CD4-positive, alpha-beta T cell treated with Interleukin-4 for 1 hour (primary cell): Measurements from ENCODE around the gene RIN3.
A peak's percentile ranks its signal among the peaks of the same experiment; 100 is the strongest.
"Not testable (repeated sequence)": the region's sequence is repeated elsewhere in the genome, so short reads cannot be mapped to it uniquely, and the experiment has no call there.

Experiments used
- DNase-seq, 2 donors: peaks; one replicate each; pipeline ENCODE4 v3.0.0-alpha.2; 2020 to 2022

RIN3 gene

DNA sequence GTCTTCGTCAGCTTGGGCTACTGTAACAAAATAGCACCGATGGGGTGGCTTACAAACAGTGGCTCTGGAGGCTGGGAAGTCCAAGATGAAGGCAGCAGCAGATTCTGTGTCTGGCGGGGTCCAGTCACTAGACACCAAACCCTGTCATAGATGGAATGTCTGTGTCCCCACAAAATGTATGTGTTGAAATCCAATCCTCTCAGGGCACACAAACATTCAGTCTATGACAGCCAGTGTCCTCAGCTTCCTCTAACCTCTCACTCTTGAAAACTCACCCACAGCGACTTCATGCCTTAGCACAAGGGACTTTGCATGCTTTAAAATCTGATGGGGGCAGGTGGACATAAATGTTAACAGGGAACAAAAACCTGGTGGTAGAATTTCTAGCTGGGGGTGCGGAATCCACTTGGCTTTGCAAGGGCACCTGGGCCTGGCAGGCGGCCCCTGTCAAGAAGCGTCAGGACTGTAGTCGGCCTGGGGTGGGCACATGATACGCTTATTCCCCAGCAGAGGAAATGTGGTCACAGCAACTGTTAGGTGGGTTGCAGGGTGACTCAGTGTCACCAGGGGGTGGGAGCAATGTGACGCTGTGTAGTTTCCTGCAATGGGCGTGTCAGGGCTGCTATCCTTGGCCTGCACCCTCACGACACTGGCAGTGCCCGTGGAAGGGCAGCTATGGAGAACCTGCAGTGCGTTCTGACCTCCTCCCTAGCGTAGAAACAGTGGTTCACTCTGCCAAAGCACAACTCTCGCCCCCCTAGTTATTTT lies 17.7 kb downstream of the RIN3 start:
- peak; percentile 84 to 85 for DNase-seq

DNA sequence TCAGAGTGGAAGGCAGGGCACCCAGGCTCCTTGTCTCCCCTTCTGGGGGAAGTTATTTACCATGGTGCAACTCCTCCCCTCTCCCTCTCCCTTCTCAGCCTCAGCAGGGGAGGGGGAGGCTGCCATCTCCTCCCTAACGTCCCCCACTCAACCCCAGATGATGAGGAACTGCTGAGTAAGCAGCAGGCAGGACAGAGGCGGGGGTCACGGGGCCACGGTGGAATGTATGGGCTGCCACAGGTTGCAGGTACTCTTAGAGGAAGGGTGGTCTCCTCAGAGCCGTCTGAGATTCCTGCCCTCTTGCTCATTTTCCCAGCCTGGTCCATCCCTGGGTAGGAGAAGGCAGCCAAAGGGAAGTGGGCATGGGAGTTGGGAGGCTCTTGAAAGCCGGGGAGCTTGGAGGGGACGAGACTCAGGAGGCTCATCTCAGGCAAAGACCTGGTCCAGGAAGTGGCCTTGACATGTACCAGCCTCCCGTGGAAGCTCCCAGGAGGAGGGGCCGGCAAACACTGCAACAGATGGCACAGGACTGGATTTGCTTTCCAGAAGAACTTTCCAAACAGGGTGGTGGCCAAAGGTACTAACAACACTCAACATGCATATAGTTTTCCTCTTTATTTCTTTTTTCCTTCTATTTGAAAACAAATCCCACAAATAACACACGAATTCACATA lies 19.0 kb downstream of the RIN3 start:
- DNase-seq, result no peak

DNA sequence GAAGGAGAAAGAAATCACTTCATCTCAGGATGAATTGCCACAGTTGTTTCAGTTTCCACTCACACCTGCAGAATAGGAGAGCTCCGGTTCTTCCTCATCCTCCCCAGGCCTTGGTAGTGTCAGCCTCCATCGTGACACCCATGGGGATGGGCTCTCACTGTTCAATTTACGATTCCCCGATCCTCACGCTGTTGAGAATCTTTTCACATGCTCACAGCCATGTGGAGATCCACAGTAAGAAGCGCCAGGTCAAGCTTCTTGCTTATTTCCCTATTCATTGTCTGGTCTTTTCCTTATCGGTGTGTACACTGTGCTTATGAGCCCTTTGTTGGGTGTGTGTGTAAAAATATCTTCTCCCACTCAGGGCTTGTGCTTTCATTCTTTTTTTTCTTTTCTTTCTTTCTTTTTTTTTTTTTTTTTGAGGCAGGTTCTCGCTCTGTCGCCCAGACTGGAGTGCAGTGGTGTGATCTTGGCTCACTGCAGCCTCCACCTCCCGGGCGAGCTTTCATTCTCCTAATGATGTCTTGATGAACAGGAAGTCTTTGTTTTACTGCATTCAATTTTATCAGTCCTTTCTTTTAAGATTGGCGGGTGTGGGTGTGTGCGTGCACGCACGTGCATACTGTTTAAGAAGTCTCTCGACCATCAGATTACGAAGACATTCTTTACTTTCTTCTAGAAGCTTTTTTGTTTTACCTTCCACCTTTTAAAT lies 21.5 kb downstream of the RIN3 start:
- peak in 1 of 2 donors; percentile 45 for DNase-seq

DNA sequence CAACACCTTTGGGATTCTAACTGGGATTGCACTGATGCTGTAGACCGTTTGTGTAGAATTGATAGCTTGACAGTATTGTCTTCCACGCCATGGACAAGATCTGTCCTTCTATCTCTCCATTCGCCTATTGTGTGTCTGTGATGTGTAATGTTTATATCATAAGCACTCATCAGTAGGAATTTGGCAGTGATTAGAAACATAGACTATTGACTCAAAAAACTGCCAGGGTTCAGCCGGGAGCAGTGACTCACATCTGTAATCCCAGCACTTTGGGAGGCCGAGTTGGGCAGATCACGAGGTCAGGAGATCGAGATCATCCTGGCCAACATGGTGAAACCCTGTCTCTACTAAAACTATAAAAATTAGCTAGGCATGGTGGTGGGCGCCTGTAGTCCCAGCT lies 22.6 kb downstream of the RIN3 start:
- not testable (repeated sequence) for DNase-seq

DNA sequence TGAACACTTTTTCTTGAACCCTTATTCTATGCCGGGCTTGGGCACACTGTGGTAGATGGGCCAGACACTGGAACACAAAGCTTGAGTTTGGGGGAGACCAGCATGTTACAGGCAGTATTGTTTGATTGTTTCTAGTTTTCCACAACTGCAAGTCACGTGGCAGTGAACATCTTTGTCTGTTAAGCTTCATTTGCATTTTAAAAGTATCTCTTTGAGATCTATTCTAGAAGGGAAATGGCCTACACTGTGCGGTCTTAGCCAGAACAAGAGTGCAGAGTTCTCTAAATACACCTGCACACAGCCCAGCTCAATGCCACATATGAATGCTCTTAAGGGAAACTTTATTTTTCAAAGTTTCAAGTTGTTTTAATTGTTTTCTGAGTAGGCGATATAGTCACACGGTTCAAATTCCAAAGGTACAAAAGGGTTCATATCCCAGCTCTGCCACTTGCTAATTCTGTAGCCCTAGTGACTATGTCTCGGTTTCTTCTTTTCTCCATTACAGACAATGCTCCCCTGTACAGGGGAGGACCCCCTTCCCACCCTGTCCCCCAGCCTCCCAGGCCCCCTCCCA lies 24.9 kb downstream of the RIN3 start:
- no peak for DNase-seq

DNA sequence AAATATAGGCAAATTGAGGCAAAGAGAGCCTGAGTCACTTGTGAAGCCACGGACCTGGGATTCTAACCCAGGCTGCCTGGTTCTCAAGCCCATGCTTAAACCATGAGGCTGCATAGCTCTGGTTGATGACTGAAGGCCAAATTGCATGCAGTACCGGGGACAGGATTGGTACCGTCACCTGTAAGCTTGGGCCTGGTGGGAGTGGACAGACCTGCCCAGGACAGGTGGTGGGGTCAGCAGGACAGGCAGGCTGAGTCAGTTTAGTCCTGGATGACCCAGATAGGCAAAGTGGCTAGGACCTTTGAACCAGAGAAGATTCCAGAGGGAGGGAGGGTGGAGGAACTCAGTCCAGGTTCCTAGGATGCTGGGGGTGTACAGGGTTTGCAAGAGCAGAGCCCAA lies 25.8 kb downstream of the RIN3 start:
- no peak for DNase-seq

DNA sequence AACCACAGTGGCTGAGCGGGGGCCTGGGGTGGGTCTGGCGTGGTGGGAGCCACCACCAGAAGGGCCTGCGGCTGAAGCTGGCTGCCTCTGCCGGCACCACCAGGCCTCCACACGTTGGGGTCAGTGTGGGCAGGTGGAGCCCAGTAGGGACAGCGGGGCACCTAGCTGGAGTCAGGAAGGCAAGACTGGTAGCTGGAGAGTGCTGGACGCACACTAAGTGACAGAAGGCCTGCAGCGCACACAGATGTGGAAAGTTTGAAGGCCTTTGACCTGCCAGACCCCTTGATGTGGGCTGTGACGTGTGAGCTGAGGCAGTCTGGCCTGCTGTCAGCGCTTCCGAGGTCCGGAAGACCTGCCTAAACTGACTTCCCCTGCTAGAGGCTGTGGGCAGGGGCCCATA lies 26.3 kb downstream of the RIN3 start:
- peak in 1 of 2 donors; percentile 49 for DNase-seq

DNA sequence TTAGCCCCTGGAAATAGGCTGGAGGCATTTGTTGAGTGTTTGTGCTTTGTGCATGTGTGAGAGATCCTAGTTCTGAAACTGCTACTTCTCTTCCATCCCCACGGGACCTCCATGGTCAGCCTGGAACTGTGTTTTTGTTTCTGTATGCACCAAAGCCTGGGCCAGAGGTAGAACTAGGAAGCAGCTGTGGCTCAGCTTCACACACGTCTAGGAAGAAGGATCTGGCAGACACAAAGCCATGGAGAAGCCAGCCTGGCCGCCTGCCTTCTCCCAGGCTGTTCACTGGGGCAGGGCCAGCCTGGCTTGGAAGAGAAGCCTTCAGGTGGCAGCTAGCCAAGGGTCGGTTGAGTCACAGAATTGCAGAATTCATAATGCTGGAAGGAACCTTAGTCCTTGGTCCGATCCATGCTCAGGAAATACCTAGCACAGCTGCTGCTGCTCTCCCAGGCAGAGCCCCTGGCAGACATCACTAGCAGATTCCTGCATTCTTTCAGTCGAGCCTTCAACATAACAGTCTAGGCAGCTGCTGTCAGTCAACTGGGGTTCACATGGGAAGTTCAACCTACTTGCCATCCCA lies 27.0 kb downstream of the RIN3 start:
- DNase-seq, result no peak

DNA sequence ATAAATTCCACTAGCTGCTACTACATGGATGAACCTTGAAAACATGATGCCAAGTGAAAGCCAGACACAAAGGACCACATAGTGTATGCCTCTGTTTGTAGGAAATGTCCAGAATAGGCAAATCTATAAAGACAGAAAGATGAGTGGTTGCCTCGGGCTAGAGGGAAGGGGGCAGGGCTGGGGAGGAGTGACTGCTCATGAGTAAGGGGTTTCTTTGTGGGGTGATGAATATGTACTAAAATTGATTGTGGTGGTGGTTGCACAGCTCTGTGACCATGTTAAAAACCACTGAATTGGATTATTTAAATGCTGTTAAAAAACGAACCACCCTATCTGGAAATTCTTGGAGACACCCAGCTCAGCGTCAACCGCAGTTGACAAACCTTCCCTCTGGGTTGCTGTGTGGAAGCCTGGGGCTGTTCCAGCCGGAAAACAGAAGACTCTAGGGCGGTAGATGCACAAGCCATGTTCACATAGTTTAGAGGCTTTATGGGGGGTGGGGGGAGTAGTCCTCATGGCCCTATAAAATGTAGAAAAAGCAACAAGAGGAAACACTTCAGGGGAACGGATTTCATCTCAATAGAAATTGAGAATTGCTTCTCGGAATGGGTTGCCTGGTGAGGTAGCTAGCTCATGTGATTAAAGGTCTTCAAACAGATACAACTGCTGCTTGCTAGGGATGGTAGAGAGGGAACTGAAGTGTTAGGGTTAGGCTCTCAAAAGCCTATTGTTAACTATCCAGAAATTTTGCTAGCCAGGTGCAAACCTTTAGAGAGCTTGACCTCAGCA lies 29.4 kb downstream of the RIN3 start:
- DNase-seq, result no peak

DNA sequence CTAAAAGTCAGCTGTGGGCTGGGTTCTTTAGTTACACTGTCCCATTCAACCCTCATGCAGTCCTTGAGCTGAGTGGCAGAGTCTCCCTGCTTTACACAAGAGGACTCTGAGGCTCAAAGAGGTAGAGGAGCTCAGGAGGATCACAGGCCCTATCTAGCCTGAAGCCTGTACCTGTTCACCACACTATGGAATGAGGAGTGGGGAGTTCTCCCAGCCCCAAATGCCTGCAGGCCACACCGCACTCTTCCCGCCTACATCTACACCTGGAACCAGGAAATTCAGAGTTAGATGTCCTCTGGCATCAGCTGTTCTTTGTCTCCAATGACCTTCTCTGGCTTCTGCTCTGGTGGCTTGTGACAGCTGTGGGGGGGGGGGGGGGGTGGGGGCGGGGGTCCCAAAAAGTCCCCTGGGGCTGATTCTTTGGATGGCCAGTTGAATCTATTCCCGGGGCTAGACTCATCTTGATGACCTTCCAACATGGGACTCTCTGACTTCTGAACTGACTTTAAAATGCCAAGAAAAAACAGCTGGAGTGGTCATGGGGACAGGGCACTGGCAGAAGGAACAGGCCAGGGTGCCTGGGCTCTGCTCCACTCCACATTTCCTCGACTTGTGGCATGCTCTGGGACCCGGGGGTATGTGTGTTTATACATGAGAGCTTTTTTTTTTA lies 30.6 kb downstream of the RIN3 start:
- no peak for DNase-seq

DNA sequence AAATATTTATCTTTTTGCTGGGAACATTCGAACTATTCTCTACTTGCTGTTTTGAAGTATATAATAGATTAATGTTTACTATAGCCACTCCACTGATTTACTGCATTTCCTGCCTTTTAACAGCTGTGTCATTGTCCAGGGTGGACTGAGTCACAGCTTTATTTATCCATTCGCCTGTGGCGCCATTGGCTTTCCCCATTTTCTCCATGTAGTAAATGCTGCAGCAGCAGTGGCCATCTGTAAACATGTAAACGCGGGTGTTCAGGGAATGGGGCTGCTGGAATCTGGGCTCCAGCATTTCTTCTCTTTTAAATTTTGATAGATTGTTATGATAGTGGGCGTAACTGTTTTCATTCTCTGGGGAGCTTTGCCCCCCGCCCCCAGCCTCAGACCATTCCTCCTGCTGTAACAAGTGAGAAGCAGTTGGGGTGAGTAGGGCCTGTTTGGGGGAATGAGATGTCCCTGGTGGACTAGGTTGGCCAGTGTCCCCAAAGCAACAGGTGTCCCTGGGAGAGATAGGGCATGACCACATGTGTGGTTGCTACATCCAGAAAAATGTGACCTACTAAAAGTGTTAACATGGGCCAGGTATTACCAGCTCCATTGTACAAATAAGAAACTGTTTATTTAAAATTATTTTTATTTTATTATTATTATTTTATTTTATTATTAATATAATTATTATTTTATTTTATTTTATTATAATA lies 32.9 kb downstream of the RIN3 start:
- DNase-seq, result no peak

DNA sequence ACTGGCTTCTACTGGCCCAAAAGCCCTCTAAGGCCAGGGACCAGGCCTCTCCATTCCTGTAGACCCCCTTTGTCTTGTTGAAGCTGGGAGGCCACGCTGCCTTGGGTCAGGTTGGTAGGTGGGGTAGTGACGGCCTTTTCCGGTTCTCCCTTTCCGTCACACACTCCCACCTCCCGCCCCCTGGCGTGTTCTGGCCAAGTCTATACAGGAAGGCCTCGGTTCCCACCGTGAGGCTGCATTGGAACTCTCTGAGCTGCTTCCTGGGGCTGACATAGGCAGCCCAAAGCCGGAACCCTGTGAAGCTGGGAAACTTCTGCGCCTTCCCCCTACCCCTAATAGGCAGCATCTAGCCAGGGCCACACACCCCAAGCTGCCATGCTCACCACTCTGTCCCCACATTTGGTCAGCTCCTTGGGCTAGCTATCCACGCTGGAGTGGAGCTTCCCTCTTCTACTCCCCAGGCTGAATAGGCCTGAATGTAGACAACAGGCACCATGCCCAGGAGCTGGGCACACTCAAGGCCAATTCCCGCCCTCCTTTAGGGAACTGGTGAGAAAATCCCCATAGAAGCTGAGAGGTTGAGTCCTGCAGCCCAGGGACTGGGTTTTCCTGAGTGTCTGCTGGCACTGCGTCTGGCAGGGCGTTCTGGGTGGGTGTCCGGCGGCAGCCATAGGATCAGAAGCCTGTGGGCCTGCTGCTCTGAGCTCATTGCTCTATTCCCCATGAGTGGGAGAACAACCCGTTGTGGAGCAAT lies 35.7 kb downstream of the RIN3 start:
- DNase-seq, result no peak

DNA sequence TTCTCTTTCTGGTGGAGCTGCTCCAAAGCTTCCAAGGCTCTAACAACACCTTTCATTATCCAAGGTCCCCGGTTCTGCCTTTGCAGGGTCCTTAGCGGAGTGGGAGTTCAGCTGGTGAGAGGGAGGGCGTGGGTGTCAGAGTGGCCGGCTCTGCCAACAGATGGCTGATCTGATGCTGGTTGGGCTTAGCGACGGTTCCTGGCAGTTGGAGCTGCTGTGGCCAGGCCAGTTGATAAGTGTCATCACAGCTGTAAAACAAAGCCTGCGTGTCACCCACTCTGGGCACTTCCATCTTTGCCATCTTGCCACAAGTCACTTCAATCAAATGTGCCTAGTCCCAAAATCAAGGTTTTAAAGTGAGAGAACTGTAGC lies 36.3 kb downstream of the RIN3 start:
- peak in 1 of 2 donors; percentile 31 for DNase-seq

DNA sequence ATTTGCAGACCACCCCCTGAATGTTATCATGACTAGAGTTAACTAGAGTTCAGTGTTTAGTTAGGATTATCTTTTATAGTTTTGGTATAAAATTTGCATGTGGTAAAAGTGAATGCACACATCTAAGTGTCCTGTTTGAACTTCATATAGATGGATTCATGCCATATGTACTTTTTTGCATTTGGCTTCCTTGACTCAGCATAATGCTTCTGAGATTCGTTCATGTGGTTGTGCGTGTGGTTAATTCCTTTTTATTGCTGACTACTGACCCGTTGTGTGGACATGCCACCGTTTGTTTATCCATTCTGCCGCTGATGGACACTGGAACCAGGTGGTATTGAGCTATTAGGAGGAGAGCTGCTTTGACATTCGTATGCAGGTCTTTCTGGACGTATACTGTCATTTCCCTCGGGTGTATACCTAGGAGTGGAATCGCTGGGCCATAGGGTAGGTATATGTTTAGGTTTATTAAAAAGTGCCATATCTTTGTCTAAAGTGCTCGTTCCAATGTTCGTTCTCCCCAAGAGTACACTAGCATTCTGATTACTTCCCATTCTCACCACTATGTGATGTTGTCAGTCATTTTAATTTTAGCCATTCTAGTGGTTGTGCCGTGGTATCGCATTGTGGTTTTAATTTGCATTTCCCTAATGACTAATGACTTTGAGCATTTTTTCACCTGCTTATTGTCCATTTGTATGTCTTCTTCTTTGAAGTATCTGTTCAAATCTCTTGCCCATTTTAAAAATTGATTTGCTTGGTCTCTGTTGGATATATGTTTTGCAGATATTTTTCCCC lies 37.7 kb downstream of the RIN3 start:
- DNase-seq, result peak in 1 of 2 donors; percentile 62

DNA sequence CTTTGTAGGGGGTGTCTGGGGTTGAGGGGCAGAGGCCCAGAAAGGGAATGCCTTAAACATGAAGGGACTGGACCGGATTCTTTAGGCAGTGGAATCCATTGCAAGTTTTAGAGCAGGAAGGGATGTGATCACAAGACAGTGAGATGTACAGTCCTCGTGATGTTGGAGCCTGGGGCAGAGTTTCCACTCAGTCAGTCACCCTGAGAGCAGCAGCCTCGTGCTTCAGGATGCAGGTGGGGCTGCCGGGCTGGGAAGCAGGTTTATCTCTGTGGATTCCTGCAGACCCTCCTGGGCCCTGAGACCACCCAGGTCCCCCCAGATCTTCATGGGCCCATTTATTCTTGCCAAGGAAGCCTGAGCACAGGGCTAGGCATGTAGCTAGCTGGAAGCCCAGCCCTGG lies 38.5 kb downstream of the RIN3 start:
- no peak for DNase-seq

DNA sequence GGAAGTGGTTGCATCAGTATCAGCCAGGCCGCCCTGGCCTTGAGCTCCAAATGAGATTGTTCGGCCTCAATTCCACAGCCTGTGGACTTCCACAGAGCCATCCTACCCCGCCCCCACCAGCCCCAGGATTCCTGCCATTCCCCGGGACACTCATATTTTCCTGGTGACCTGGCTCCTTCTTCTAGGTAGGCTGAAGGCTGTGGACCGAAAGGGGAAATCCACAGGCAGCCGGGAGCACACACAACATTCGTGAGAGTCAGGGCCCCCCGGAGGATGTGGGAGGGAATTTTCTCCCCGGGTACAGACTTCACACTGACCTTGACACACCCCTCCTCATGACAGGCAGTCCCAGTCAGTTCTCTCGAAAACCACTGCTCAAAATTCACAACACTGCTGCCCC lies 39.9 kb downstream of the RIN3 start:
- no peak for DNase-seq

DNA sequence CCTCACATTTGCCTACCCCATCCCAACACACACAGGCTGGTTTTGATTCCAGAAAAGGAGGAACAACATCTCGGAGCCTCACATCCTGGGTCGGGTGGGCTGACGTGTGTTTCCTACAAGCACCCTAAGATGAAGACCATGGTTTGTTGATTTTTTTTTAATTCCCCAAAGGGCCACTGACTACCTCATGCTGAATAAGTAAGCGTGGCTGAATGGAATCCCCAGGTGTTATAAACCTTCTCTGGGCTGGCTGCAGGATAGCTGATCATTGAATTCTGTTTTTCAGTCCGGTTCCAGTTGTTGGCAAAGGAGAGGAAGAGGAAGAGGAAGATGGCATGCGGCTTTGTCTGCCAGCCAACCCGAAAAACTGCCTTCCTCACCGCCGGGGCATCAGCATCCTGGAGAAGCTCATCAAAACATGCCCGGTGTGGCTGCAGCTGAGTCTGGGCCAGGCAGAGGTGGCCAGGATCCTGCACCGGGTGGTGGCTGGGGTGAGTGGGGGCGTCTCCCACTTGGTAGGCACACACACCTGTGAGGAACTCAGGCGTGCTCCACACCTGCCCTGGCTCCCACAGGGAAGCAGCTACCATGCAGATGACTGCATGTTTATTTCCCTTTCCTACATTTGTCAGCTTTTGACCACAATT lies 42.0 kb downstream of the RIN3 start:
- no peak for DNase-seq

DNA sequence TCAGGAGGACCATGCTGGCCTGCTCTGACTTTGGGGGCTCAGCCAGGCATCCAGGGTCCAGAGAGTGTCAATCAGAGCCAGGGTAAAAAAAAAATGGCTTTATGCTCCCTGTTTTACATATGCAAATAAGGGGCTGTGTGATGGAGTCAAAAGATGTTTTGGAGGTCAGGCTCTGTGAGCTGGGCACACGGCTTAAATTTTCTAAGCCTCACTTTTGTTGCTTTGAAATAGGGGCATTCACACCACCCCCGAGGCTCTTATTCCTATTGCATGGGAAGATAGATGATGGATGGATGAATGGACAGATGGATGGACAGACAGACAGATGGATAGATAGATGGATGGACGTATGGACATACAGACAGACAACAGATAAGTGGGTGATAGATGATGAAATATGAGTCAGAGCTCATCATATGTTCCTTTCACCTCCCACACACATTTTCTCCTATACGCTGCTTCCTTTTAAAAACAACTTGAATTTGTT lies 42.7 kb downstream of the RIN3 start:
- DNase-seq, result no peak
